Adipose tissue (tissue), 3 donors: ENCODE results near the gene NASP. TPM values are rescaled to one million over a fixed set of nuclear protein-coding genes. Genes with fewer than 3 reads are reported as not detected.
"Not testable (repeated sequence)": the region's sequence is repeated elsewhere in the genome, so short reads cannot be mapped to it uniquely, and the experiment has no call there.

Experiments used
- H3K27ac ChIP-seq: one replicate; pipeline ENCODE4 v1.5.1; 2013; ENCODE audit warnings: low read depth, low read length
- WGBS, 3 donors: extraction: QIAGEN DNeasy Blood & Tissue Kit; methylation state at CpG; one replicate each; pipeline ENCODE4 v1.1.7; 2013; 5-methylcytosine and 5-hydroxymethylcytosine counted together
- polyA plus RNA-seq, 3 donors: library from polyadenylated mRNA; stranded (reverse); fragments of 200-250 nt; gene quantifications; one replicate each; pipeline ENCODE4 v1.2.3, GENCODE V29; 2013
- donor health status: healthy with polysubstance abuse.
- donor health status: Bipolar disorder and iron deficiency.
- donor health status: healthy.

Gene NASP
- polyA plus RNA-seq, 3 donors = 37.2 to 117 (median 92.1) TPM

GRCh38 chr1:45566722-45567121, 17.1 kb upstream of the NASP start:
- H3K27ac ChIP-seq = no peak overlapping the region
- WGBS, 3 donors = 11 to 70% (median 13%) methylated on average over 5 of the region's 5 CpGs

GRCh38 chr1:45567911-45568310, 15.9 kb upstream of the NASP start:
- WGBS, 3 donors = 86 to 89% (median 88%) methylated on average over 7 of the region's 7 CpGs
- no peak overlapping the region for H3K27ac ChIP-seq

- H3K27ac ChIP-seq = no peak overlapping the region
- WGBS, 3 donors = 85 to 88% (median 87%) methylated on average over 4 of the region's 4 CpGs
Measured at GRCh38 chr1:45568421-45568820, 15.4 kb upstream of the NASP start.

GRCh38 chr1:45569571-45569961, 14.3 kb upstream of the NASP start:
- WGBS, 3 donors = 31 to 68% (median 49%) methylated on average over 4 of the region's 4 CpGs
- H3K27ac ChIP-seq = no peak overlapping the region

GRCh38 chr1:45569962-45570581, 13.8 kb upstream of the NASP start:
- H3K27ac ChIP-seq = no peak overlapping the region
- WGBS, 3 donors = 16 to 20% (median 17%) methylated on average over 8 of the region's 8 CpGs

DNA sequence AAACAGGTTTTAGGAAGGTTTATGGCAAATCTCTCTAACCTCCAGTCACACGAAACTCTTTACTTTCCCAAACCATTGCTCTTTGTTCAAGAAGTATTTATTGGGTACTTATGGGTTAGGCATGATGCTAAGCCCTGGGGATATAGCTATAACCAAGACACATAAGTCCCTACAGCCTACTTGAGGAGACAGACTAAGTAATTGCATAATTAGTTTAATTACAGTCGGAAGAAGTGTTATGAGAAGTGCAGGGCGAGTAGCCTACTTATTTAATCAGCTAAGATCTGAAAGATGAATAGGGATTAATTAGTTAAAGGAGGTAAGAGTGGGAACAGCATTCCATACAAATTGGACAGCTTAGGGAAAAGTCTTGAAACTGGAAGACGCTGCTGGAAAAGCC, 13.2 kb upstream of the NASP start:
- WGBS, 3 donors = 77 to 91% (median 88%) methylated on average over 4 of the region's 4 CpGs
- H3K27ac ChIP-seq = no peak overlapping the region

- H3K27ac ChIP-seq = no peak overlapping the region
- 57 to 75% (median 60%) methylated on average over 3 of the region's 3 CpGs for WGBS, 3 donors
Measured at GRCh38 chr1:45573231-45573804, 10.5 kb upstream of the NASP start.

DNA sequence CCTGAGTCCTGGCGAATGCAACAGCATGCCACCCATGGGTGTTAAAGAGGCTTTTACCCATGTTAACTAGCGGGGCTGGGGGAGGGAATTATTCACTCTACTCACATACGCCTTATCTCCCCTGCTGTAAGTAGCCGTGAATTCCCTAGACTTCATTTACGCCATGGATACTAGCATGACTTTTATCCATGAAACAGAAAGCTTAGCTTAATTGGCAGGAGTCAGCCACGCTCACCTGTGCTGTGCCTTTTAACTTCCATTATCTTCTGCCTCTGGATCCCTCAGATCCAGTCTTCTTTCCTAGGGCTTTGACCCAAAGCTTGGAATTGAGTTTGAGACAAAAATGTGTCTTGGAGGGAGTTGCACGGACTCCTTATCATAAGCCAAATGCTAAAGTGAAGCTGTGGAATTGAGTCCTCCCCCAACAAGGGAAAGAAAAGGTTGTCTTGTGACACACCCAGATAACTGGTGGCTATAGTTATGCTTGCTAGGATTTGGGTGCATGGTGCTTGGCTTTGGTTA, 9.7 kb upstream of the NASP start:
- WGBS, 3 donors = 86 to 92% (median 87%) methylated on average over 7 of the region's 7 CpGs
- no peak overlapping the region for H3K27ac ChIP-seq

- 0 to 1% (median 0%) methylated on average over 19 of the region's 19 CpGs for WGBS, 3 donors
- H3K27ac ChIP-seq = no peak overlapping the region
Measured at GRCh38 chr1:45583264-45583665, 576 bp upstream of the NASP start.

- H3K27ac ChIP-seq = peak overlapping the region; percentile 14
- WGBS, 3 donors = 0 to 1% (median 1%) methylated on average over 47 to 59 of the region's 59 CpGs
Measured at GRCh38 chr1:45584351-45585109, 689 bp downstream of the NASP start.

DNA sequence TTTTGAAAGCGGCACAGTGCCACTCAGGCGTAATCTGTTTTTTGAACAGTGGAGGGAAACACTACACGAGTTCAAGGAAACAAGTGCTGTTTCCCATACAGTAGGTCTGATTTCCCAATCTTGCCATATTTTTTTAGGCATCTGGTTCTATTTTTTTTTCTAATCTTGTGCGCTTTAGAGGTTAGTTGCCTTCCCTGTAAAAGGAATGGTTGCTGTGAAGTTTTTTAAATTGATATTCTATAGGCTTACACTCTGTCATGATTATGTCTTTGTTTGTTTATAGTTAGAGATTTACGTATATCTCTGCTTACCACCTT, 1.2 kb downstream of the NASP start:
- no peak overlapping the region for H3K27ac ChIP-seq
- 1 to 4% (median 3%) methylated on average over 5 of the region's 5 CpGs for WGBS, 3 donors

DNA sequence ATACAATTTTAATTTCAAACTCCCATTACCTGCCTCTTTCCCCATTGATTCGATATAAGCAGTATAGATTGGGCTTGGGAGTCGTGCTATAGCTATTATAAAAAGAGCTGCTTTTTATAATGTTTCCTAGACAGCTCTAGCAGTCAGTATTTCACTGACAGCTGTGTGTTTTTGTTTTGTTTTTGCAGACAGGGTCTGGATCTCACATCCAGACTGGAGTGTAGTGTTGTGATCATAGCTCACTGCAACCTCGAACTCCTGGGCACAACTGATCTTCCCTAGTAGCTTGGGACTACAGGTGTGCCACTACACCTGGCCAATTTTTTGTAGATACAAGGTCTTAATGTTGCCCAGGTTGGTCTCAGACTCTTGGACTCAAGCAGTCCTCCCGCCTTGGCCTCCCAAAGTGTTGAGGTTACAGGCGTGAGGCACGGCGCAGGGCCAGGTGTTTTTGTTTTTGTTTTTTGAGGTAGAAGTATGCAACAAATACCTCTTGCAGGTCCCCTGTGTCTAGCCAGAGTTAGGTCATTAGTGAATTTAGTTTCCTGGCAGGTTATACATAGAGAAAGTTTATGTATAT, 1.7 kb downstream of the NASP start:
- no peak overlapping the region for H3K27ac ChIP-seq
- 34 to 48% (median 48%) methylated on average over 7 of the region's 7 CpGs for WGBS, 3 donors

DNA sequence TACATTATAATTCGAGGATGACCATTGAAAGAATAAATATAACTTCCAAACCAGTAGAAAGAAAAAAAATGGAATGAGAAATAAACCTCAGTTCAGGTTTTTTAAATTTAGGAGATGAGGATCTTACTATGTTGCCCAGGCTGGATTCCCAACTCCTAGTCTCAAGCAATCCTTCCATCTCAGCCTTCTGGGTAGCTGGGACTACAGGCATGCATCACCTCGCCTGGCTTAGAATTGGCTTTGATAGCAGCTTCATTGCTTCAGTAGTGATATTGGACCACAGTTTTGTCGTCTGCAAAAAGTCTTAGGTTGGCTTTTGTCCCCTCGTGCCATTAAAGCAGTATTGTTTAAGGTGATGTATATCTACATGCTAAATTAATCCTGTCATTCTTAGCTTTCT, 2.9 kb downstream of the NASP start:
- WGBS, 3 donors = 72 to 78% (median 75%) methylated on average over 4 of the region's 4 CpGs
- no peak overlapping the region for H3K27ac ChIP-seq

- 41 to 72% (median 60%) methylated on average over 1 of the region's 1 CpG for WGBS, 3 donors
- no peak overlapping the region for H3K27ac ChIP-seq
Measured at GRCh38 chr1:45589861-45590260, 6.0 kb downstream of the NASP start.

GRCh38 chr1:45594412-45594811, 10.6 kb downstream of the NASP start:
- H3K27ac ChIP-seq = no peak overlapping the region
- 79 to 95% (median 92%) methylated on average over 4 of the region's 4 CpGs for WGBS, 3 donors

DNA sequence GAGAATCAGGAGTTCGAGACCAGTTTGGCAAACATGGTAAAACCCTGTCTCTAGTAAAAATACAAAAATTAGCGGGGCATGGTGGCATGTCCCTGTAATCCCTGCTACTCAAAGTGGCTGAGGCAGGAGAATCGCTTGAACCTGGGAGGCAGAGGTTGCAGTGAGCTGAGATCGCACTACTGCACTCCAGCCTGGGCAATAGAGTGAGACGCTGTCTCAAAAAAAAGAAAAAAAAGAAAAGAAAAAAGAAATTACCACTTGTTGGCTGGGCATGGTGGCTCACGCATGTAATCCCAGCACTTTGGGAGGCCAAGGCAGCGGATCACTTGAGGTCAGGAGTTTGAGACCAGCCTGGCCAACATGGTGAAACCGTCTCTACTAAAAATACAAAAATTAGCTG, 12.9 kb downstream of the NASP start:
- not testable (repeated sequence) for H3K27ac ChIP-seq
- WGBS, 3 donors = 98% methylated on average over 8 of the region's 8 CpGs

GRCh38 chr1:45604239-45604638, 20.4 kb downstream of the NASP start:
- WGBS, 3 donors = 96 to 98% (median 97%) methylated on average over 2 of the region's 2 CpGs
- no peak overlapping the region for H3K27ac ChIP-seq

GRCh38 chr1:45607404-45608074, 23.7 kb downstream of the NASP start:
- WGBS, 3 donors = 61 to 76% (median 75%) methylated on average over 6 of the region's 6 CpGs
- no peak overlapping the region for H3K27ac ChIP-seq
